SK-N-MC (cell line): Measurements from ENCODE around the gene FAM124A.

Experiments used
- EZH2 ChIP-seq: fragments of 200-600 bp; sonication (generic); IDR thresholded peaks from one replicate; pipeline ENCODE4 v1.6.1; 2017; ENCODE audit warnings: antibody characterized with exemption
- FOXP2 ChIP-seq: optimal IDR thresholded peaks from 2 replicates; pipeline ENCODE3; 2011; ENCODE audit warnings: mild to moderate bottlenecking, moderate library complexity; ENCODE audit not compliant: insufficient read depth; ENCODE audit errors: extremely low read length, control extremely low read depth
- POLR2AphosphoS5 ChIP-seq: IDR thresholded peaks from 2 replicates; pipeline ENCODE4 v1.6.1; 2012; ENCODE audit warnings: mild to moderate bottlenecking, low read depth, low read length, borderline replicate concordance

GRCh38 chr13:51221674-51222036 lies 543 bp upstream of the FAM124A start:
- TF ChIP-seq POLR2AphosphoS5: no peak
- TF ChIP-seq EZH2: no peak
- no peak for TF ChIP-seq FOXP2
